WTC11 (cell line): Measurements from ENCODE around the gene RAB3IL1. TPM values are rescaled to one million over a fixed set of nuclear protein-coding genes. Genes with fewer than 3 reads are reported as not detected.

Experiments
- ATAC-seq: fragments of 200-7000 bp; cut with Tn5 transposase; 2 replicates; pipeline ENCODE4 v1.10.0; 2021; ENCODE audit warnings: mild to moderate bottlenecking, moderate library complexity
- CTCF ChIA-PET: fragments of 300-600 bp; sonication (Branson Sonifier 250); formaldehyde crosslinking; loops from one replicate; lab custom pipeline; 2021; ENCODE audit warnings: antibody characterized with exemption; lab: Charles Lee
- POLR2A ChIA-PET: fragments of 350-600 bp; sonication (Branson Sonifier 250); formaldehyde crosslinking; loops from one replicate; lab custom pipeline; 2021; ENCODE audit warnings: antibody characterized with exemption; lab: Charles Lee
- DNase-seq: peaks from one replicate; pipeline ENCODE4 v3.0.0; 2021; ENCODE audit warnings: low spot score
- H3K27ac Mint-ChIP-seq: 2 replicates; pipeline ENCODE4 v1.8.0; 2021; ENCODE audit warnings: mixed read lengths
- H3K27me3 Mint-ChIP-seq: 2 replicates; pipeline ENCODE4 v1.8.0; 2021; ENCODE audit warnings: low read depth, mild to moderate bottlenecking, moderate library complexity, mixed read lengths
- H3K36me3 Mint-ChIP-seq: 2 replicates; pipeline ENCODE4 v1.8.0; 2021; ENCODE audit warnings: mixed read lengths
- H3K4me1 Mint-ChIP-seq: 2 replicates; pipeline ENCODE4 v1.8.0; 2022; ENCODE audit warnings: mixed read lengths
- H3K4me3 Mint-ChIP-seq: 2 replicates; pipeline ENCODE4 v1.8.0; 2021; ENCODE audit warnings: mild to moderate bottlenecking, moderate library complexity, mixed read lengths
- H3K9me3 Mint-ChIP-seq: 2 replicates; pipeline ENCODE4 v1.8.0; 2021; ENCODE audit warnings: mixed read lengths
- CBFB ChIP-seq: sonication (generic); formaldehyde crosslinking; IDR thresholded peaks from 2 replicates; pipeline ENCODE4 v1.8.1; 2022; ENCODE audit warnings: mild to moderate bottlenecking, low read depth, missing genetic modification reagents
- CTCF ChIP-seq: fragments of 200-600 bp; IDR thresholded peaks from 2 replicates; pipeline ENCODE4 v1.8.0; 2022; ENCODE audit warnings: antibody characterized with exemption
- HMGA2 ChIP-seq: fragments of 250-450 bp; sonication (Bioruptor Pico); IDR thresholded peaks from 2 replicates; pipeline ENCODE4 v1.4.0; 2021; ENCODE audit warnings: mild to moderate bottlenecking, moderate library complexity
- JUN ChIP-seq: sonication (generic); formaldehyde crosslinking; IDR thresholded peaks from 2 replicates; pipeline ENCODE4 v1.8.0; 2023; ENCODE audit warnings: mild to moderate bottlenecking, missing genetic modification reagents
- MXD4 ChIP-seq: fragments of 250-450 bp; sonication (Bioruptor Pico); IDR thresholded peaks from 2 replicates; pipeline ENCODE4 v1.8.0; 2021; ENCODE audit warnings: mild to moderate bottlenecking, moderate library complexity, borderline replicate concordance
- MYBL2 ChIP-seq: sonication (generic); formaldehyde crosslinking; IDR thresholded peaks from 2 replicates; pipeline ENCODE4 v1.8.1; 2023; ENCODE audit warnings: mild to moderate bottlenecking, moderate library complexity, missing genetic modification reagents
- PRRX2 ChIP-seq: fragments of 250-450 bp; sonication (Bioruptor Pico); IDR thresholded peaks from 2 replicates; pipeline ENCODE4 v1.8.0; 2021; ENCODE audit warnings: mild to moderate bottlenecking
- RORB ChIP-seq: fragments of 250-450 bp; sonication (Bioruptor Pico); IDR thresholded peaks from 2 replicates; pipeline ENCODE4 v1.9.0; 2021; ENCODE audit warnings: mild to moderate bottlenecking
- ZMAT4 ChIP-seq: fragments of 250-450 bp; sonication (Bioruptor Pico); IDR thresholded peaks from 2 replicates; pipeline ENCODE4 v1.9.0; 2021; ENCODE audit warnings: mild to moderate bottlenecking
- ZNF396 ChIP-seq: fragments of 250-450 bp; sonication (Bioruptor Pico); IDR thresholded peaks from 2 replicates; pipeline ENCODE4 v1.8.0; 2021; ENCODE audit warnings: mild to moderate bottlenecking, moderate library complexity, borderline replicate concordance
- ZNF416 ChIP-seq: fragments of 250-450 bp; sonication (Bioruptor Pico); IDR thresholded peaks from 2 replicates; pipeline ENCODE4 v1.9.0; 2021; ENCODE audit warnings: mild to moderate bottlenecking, inconsistent platforms
- ZNF532 ChIP-seq: fragments of 250-450 bp; sonication (Bioruptor Pico); IDR thresholded peaks from 2 replicates; pipeline ENCODE4 v1.9.0; 2021; ENCODE audit warnings: mild to moderate bottlenecking, borderline replicate concordance
- total RNA-seq: library from RNA; stranded (reverse); gene quantifications from 3 replicates; pipeline ENCODE4 v1.2.3, GENCODE V29; 2021
- TF ChIP-seq, protein P1 (sequence below): sonication (generic); formaldehyde crosslinking; IDR thresholded peaks from 2 replicates; pipeline ENCODE4 v1.8.1; 2023; ENCODE audit warnings: mild to moderate bottlenecking, missing genetic modification reagents
- TF ChIP-seq, protein P2 (sequence below): sonication (generic); formaldehyde crosslinking; IDR thresholded peaks from 2 replicates; pipeline ENCODE4 v1.8.0; 2022; ENCODE audit warnings: mild to moderate bottlenecking, missing genetic modification reagents
- TF ChIP-seq, protein P3 (sequence below): sonication (generic); formaldehyde crosslinking; IDR thresholded peaks from 2 replicates; pipeline ENCODE4 v1.8.1; 2022; ENCODE audit warnings: mild to moderate bottlenecking, missing genetic modification reagents, moderate library complexity, borderline replicate concordance
- TF ChIP-seq, protein P4 (sequence below): fragments of 250-450 bp; sonication (Bioruptor Pico); IDR thresholded peaks from 2 replicates; pipeline ENCODE4 v1.8.0; 2021; ENCODE audit warnings: mild to moderate bottlenecking

The RAB3IL1 gene
- total RNA-seq, 1 experiment from 2014 or later, result 7.2 TPM

DNA sequence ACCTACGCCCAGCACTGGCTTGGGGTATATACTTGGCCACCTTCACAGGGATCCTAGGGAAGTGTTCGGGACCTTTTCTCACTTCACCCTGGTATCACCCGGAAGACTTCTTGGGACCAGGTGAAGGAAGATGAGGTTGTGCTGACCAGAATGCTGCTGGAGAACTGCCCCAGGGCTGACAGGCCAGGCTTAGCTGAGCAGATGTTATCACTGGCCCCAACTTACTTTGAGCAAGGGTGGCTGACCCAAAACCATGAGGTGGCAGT lies 45.6 kb upstream of the RAB3IL1 start:
- H3K4me1 Mint-ChIP-seq, result peaks cover 11% of the 10 kb centered on the region; the same call in 1 of the 2 replicates
- no peak overlapping the region for H3K4me3 Mint-ChIP-seq
- POLR2A ChIA-PET, result interaction anchor here (1.4 to 2.9 kb wide), 2 partner anchors 13 to 148 kb away, joined by 3 to 11 read pairs; partner anchors contain the start of gene BEST1
- H3K9me3 Mint-ChIP-seq, result no peaks in the 10 kb centered on the region
- H3K36me3 Mint-ChIP-seq, result peaks cover 35% of the 10 kb centered on the region
- TF ChIP-seq, protein P1, sequence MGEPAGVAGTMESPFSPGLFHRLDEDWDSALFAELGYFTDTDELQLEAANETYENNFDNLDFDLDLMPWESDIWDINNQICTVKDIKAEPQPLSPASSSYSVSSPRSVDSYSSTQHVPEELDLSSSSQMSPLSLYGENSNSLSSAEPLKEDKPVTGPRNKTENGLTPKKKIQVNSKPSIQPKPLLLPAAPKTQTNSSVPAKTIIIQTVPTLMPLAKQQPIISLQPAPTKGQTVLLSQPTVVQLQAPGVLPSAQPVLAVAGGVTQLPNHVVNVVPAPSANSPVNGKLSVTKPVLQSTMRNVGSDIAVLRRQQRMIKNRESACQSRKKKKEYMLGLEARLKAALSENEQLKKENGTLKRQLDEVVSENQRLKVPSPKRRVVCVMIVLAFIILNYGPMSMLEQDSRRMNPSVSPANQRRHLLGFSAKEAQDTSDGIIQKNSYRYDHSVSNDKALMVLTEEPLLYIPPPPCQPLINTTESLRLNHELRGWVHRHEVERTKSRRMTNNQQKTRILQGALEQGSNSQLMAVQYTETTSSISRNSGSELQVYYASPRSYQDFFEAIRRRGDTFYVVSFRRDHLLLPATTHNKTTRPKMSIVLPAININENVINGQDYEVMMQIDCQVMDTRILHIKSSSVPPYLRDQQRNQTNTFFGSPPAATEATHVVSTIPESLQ (CRISPR knock-in tag), result no peak
- 0 out of 2 replicates have a peak, but pooled peaks have one; percentile 47 for TF ChIP-seq ZNF416
- TF ChIP-seq, all 79 proteins: peak for 1
- DNase-seq (no peak), ATAC-seq (no peak)
- peak overlapping the region; percentile 29 for H3K27ac Mint-ChIP-seq
- CTCF ChIA-PET, result interaction anchor here (0.6 to 1.7 kb wide), 3 partner anchors 64 to 146 kb away, joined by 3 to 7 read pairs (median 4); no protein-coding TSS in a partner anchor
- H3K27me3 Mint-ChIP-seq, result no peaks in the 10 kb centered on the region

DNA sequence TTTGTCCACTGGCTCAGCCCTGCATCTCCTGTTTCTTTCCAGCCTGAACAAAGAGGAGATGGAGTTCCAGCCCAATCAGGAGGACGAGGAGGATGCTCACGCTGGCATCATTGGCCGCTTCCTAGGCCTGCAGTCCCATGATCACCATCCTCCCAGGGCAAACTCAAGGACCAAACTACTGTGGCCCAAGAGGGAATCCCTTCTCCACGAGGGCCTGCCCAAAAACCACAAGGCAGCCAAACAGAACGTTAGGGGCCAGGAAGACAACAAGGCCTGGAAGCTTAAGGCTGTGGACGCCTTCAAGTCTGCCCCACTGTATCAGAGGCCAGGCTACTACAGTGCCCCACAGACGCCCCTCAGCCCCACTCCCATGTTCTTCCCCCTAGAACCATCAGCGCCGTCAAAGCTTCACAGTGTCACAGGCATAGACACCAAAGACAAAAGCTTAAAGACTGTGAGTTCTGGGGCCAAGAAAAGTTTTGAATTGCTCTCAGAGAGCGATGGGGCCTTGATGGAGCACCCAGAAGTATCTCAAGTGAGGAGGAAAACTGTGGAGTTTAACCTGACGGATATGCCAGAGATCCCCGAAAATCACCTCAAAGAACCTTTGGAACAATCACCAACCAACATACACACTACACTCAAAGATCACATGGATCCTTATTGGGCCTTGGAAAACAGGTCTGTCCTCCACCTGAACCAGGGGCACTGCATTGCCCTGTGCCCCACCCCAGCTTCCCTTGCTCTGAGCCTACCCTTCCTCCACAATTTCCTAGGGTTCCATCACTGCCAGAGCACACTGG lies 45.0 kb upstream of the RAB3IL1 start:
- POLR2A ChIA-PET, result interaction anchor here (1.4 to 2.9 kb wide), 2 partner anchors 13 to 147 kb away, joined by 3 to 11 read pairs; partner anchors contain the start of gene BEST1
- Mint-ChIP-seq H3K36me3 (peaks cover 35% of the 10 kb centered on the region), H3K4me3 (no peak overlapping the region), H3K9me3 (no peaks in the 10 kb centered on the region), H3K27me3 (no peaks in the 10 kb centered on the region), H3K4me1 (peaks cover 11% of the 10 kb centered on the region; the same call in 1 of the 2 replicates), H3K27ac (peak overlapping the region; percentile 29)
- TF ChIP-seq RORB (CRISPR knock-in tag) (no peak), MYBL2 (no peak), CTCF (no peak), ZNF396 (CRISPR knock-in tag) (no peak), MXD4 (CRISPR knock-in tag) (no peak)
- TF ChIP-seq, protein P2, sequence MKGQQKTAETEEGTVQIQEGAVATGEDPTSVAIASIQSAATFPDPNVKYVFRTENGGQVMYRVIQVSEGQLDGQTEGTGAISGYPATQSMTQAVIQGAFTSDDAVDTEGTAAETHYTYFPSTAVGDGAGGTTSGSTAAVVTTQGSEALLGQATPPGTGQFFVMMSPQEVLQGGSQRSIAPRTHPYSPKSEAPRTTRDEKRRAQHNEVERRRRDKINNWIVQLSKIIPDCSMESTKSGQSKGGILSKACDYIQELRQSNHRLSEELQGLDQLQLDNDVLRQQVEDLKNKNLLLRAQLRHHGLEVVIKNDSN (CRISPR knock-in tag), result no peak
- DNase-seq (no peak), ATAC-seq (peak; percentile 8)
- CTCF ChIA-PET, result interaction anchor here (0.6 to 3.6 kb wide), 4 partner anchors 64 to 146 kb away, joined by 3 to 19 read pairs (median 6); no protein-coding TSS in a partner anchor

DNA sequence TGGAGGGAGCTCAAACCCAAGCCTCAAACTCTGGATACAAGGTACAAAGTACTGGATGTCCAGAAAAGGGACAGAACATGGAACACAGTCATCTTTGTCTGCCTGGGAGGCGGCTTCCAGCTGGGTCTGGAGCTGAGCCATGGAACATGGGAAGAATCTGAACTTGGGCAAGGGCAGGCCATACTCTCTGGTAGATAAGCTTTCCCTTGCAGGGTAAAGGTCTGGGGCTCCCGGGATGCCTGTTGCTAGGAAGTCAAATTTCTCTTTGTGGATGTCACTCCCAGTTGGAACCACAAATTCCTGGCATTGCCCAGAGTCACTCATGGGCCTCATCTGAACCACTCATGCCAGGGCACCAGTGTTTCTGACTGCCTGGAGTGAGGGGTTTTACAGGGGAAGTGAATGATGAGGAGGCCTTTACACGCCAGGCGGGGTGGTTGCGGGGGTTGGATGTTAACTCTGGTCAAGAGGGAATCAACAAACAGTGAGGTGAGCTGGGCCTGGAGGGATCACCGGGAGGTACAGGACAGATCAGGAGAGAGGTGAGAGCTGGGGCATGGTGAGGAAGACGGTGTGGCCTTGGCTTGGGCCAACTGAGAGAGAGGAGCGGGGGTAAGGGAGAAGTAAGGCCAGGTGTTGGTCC lies 44.3 kb upstream of the RAB3IL1 start:
- ATAC-seq (no peak; the same call in 1 of the 2 replicates), DNase-seq (no peak)
- Mint-ChIP-seq H3K4me3 (no peak overlapping the region), H3K36me3 (peaks cover 35% of the 10 kb centered on the region), H3K4me1 (peaks cover 11% of the 10 kb centered on the region; the same call in 1 of the 2 replicates), H3K27ac (no peak overlapping the region), H3K9me3 (no peaks in the 10 kb centered on the region), H3K27me3 (no peaks in the 10 kb centered on the region; the same call in 1 of the 2 replicates)
- ChIA-PET CTCF (interaction anchor here (1.1 to 3.6 kb wide), 4 partner anchors 63 to 147 kb away, joined by 3 to 19 read pairs (median 8); no protein-coding TSS in a partner anchor), POLR2A (interaction anchor here (1.4 to 2.9 kb wide), 2 partner anchors 12 to 146 kb away, joined by 3 to 11 read pairs; partner anchors contain the start of gene BEST1)
- TF ChIP-seq PRRX2 (no peak), ZNF532 (CRISPR knock-in tag) (no peak), JUN (no peak), HMGA2 (no peak), ZNF416 (no peak), CBFB (CRISPR knock-in tag) (no peak), RORB (CRISPR knock-in tag) (no peak), ZMAT4 (CRISPR knock-in tag) (no peak)
- TF ChIP-seq, protein P3, sequence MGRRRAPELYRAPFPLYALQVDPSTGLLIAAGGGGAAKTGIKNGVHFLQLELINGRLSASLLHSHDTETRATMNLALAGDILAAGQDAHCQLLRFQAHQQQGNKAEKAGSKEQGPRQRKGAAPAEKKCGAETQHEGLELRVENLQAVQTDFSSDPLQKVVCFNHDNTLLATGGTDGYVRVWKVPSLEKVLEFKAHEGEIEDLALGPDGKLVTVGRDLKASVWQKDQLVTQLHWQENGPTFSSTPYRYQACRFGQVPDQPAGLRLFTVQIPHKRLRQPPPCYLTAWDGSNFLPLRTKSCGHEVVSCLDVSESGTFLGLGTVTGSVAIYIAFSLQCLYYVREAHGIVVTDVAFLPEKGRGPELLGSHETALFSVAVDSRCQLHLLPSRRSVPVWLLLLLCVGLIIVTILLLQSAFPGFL (CRISPR knock-in tag), result no peak
- TF ChIP-seq, protein P4, sequence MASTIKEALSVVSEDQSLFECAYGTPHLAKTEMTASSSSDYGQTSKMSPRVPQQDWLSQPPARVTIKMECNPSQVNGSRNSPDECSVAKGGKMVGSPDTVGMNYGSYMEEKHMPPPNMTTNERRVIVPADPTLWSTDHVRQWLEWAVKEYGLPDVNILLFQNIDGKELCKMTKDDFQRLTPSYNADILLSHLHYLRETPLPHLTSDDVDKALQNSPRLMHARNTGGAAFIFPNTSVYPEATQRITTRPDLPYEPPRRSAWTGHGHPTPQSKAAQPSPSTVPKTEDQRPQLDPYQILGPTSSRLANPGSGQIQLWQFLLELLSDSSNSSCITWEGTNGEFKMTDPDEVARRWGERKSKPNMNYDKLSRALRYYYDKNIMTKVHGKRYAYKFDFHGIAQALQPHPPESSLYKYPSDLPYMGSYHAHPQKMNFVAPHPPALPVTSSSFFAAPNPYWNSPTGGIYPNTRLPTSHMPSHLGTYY (CRISPR knock-in tag), result no peak
